Adrenal gland (tissue), 12 donors: ENCODE results near the gene SLC15A3. TPM values are rescaled to one million over a fixed set of nuclear protein-coding genes. Genes with fewer than 3 reads are reported as not detected.

Experiments used
- DNase-seq, 7 donors: peaks; one replicate each; pipeline ENCODE4 v3.0.0-alpha.2; 2019 to 2020
- H3K27ac ChIP-seq, 5 donors: fragments of 200-600 bp; sonication (generic) in 4 of 5; 1 replicate in 3 of 5; 2 replicates in 2 of 5; pipeline versions ENCODE4 v1.5.1 to v1.8.0; 2016 to 2020; ENCODE audit warnings: mild to moderate bottlenecking in 1 of 5
- H3K27me3 ChIP-seq: fragments of 200-600 bp; 2 replicates; pipeline ENCODE4 v1.8.0; 2021
- H3K36me3 ChIP-seq, 2 donors: fragments of 200-600 bp; replicated peaks in 1 of 2; 1 replicate in 1 of 2; 2 replicates in 1 of 2; pipeline versions ENCODE4 v1.5.1 to v1.8.0; 2018 to 2022
- H3K4me1 ChIP-seq, 2 donors: fragments of 200-600 bp; replicated peaks in 1 of 2; 1 replicate in 1 of 2; 2 replicates in 1 of 2; pipeline versions ENCODE4 v1.5.1 to v1.8.0; 2018 to 2021
- H3K4me3 ChIP-seq, 4 donors: fragments of 200-600 bp; sonication (generic) in 3 of 4; one replicate each; pipeline ENCODE4 v1.5.1; 2016 to 2018
- H3K9me3 ChIP-seq, 3 donors: fragments of 200-600 bp; sonication (generic) in 1 of 3; replicated peaks in 1 of 3; 1 replicate in 2 of 3; 2 replicates in 1 of 3; pipeline versions ENCODE4 v1.5.1 to v1.8.0; 2016 to 2021
- POLR2A ChIP-seq, 2 donors: fragments of 450-650 bp; IDR thresholded peaks; one replicate each; pipeline ENCODE4 v1.6.1; 2017; ENCODE audit warnings: antibody characterized with exemption in 2 of 2, mild to moderate bottlenecking in 2 of 2, moderate library complexity in 1 of 2
- WGBS, 4 donors: extraction: QIAGEN DNeasy Blood & Tissue Kit in 2 of 4; methylation state at CpG; one replicate each; pipeline versions ENCODE4 v1.1.5 to v1.1.7; 2013 to 2017; 5-methylcytosine and 5-hydroxymethylcytosine counted together
- intact Hi-C, 2 donors: fragments of 100-400 bp; cut with DNase I; formaldehyde crosslinking; loops; one replicate each; pipeline versions ENCODE4 v1.14.1 to v1.15.0; 2022 to 2023
- polyA plus RNA-seq, 3 donors: library from polyadenylated mRNA; stranded (reverse); fragments of 200-250 nt in 2 of 3; fragments of 350-450 nt in 1 of 3; fragmentation: Illumina TruSeq in 1 of 3; extraction: RNeasy Lipid Tissue Mini Kit (QIAGEN cat#74804) in 1 of 3; gene quantifications; one replicate each; pipeline ENCODE4 v1.2.3, GENCODE V29; 2013 to 2014
- total RNA-seq, 9 donors: library from RNA; depleted of rRNA in 4 of 9; stranded (reverse); fragments of >200 nt in 4 of 9; fragments of 120-200 nt in 1 of 9; fragmentation: NEBNext Ultra II Directional in 1 of 9; extraction: Animal tissue kit (Norgen Biotek cat#: 25700) in 1 of 9; gene quantifications; one replicate each; pipeline versions ENCODE4 v1.1.0 to v1.2.4, GENCODE V29; 2013 to 2023
- TF ChIP-seq, protein P1 (sequence below), 6 experiments: fragments of 450-650 bp in 4 of 6; fragments of 200-600 bp in 2 of 6; sonication (generic) in 1 of 6; IDR thresholded peaks; 1 replicate in 5 of 6; 2 replicates in 1 of 6; pipeline versions ENCODE4 v1.5.1 to v1.8.0; 2016 to 2021; ENCODE audit warnings: antibody characterized with exemption in 6 of 6, mild to moderate bottlenecking in 2 of 6, moderate library complexity in 1 of 6
- donor health status: healthy with polysubstance abuse.
- donor health status: Bipolar disorder and iron deficiency.
- donor health status: DM: yes; HTN: yes; CAD: no.
- donor health status: DM: no; HTN: no; CAD: no.
- donor health status: DM: no; HTN: no; CAD: no.
- donor health status: DM: yes; HTN: yes; CAD: no.

Gene SLC15A3
- total and polyA plus RNA-seq, 12 donors = 6.7 to 57.7 (median 31.0) TPM

DNA sequence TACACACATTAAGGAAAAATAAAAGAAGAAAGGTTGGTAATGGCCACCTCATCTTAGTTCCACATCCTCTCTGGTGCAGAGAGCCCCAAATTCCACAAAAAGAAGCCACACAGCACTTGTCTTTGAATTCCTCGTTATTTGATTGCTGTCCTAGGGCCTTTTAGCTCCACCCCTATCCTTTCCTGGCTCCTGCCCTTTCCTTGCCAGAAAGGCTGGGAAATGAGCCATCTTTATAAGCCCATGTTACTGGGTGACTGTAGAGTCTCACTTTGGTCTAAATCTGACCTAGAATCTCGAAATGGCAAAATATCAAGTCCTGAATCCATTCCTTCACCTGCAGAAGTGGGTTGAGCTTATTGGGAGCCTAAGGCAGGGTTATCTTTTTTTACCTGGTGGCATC, 32.0 kb downstream of the SLC15A3 start:
- no peak overlapping the region for H3K4me3 ChIP-seq
- H3K4me1 ChIP-seq = peaks cover 30 to 57% of the 10 kb centered on the region in 2 donors
- intact Hi-C loops = no loop called here
- peak overlapping the region in 1 of 5 donors; percentile 20 for H3K27ac ChIP-seq
- no peaks in the 10 kb centered on the region for H3K9me3 ChIP-seq
- TF ChIP-seq POLR2A (IDR thresholded peaks at IDR 0.05) = no peak
- TF ChIP-seq, protein P1, sequence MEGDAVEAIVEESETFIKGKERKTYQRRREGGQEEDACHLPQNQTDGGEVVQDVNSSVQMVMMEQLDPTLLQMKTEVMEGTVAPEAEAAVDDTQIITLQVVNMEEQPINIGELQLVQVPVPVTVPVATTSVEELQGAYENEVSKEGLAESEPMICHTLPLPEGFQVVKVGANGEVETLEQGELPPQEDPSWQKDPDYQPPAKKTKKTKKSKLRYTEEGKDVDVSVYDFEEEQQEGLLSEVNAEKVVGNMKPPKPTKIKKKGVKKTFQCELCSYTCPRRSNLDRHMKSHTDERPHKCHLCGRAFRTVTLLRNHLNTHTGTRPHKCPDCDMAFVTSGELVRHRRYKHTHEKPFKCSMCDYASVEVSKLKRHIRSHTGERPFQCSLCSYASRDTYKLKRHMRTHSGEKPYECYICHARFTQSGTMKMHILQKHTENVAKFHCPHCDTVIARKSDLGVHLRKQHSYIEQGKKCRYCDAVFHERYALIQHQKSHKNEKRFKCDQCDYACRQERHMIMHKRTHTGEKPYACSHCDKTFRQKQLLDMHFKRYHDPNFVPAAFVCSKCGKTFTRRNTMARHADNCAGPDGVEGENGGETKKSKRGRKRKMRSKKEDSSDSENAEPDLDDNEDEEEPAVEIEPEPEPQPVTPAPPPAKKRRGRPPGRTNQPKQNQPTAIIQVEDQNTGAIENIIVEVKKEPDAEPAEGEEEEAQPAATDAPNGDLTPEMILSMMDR (IDR thresholded peaks at IDR 0.05) = no peak
- H3K27me3 ChIP-seq = no peaks in the 10 kb centered on the region
- peak in 6 of 7 donors; percentile 50 to 69 (median 58) for DNase-seq
- peaks cover 0 to 34% of the 10 kb centered on the region in 2 donors for H3K36me3 ChIP-seq
- 35 to 50% (median 35%) methylated on average over 2 of the region's 2 CpGs for WGBS, 4 donors

DNA sequence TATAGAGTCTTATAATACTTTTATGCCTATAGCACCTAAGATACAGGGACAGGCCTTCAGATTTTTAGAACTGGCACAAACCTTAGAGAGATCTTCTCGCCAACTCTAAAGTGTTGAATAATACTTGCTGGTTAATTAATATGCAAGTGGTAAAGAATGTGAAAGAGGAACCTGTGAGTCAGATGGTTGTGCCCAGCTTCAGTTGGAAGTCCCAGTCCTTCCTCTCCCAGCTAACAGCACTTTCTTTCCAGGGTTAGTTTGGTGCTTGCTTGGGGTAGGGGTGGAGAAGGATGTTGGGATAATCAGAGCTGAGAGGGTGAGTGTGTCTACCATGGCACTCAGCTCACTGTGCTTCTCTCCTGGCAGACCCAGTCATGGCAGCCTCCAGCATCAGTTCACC, 32.7 kb downstream of the SLC15A3 start:
- TF ChIP-seq, protein P1 (IDR thresholded peaks at IDR 0.05) = no peak
- no peak for TF ChIP-seq POLR2A (IDR thresholded peaks at IDR 0.05)
- H3K4me1 ChIP-seq = peaks cover 24 to 54% of the 10 kb centered on the region in 2 donors
- 81 to 86% (median 84%) methylated on average over 1 of the region's 1 CpG for WGBS, 4 donors

DNA sequence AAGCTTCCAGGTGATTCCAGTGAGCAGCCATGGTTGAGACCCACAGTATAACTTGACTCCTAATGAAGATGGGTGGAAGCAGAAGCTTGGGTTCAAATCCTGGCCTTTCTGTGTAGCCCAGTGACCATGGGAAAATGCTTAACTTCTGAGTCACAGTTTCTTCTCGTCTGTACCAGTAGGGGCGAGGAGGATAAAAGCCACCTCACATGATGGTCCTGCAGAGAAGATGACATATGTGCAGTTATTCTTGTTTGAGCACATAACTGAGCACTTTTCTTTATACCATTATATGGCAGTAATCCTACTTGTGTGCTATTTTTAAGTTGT, 33.1 kb downstream of the SLC15A3 start:
- Histone ChIP-seq H3K4me3 (no peak overlapping the region), H3K4me1 (peaks cover 21 to 50% of the 10 kb centered on the region in 2 donors), H3K36me3 (peaks cover 0 to 34% of the 10 kb centered on the region in 2 donors), H3K27me3 (no peaks in the 10 kb centered on the region), H3K9me3 (no peaks in the 10 kb centered on the region), H3K27ac (no peak overlapping the region)
- no peak for DNase-seq
- WGBS, 4 donors = 40 to 52% (median 44%) methylated on average over 2 of the region's 2 CpGs
- TF ChIP-seq POLR2A (IDR thresholded peaks at IDR 0.05) = no peak
- TF ChIP-seq, protein P1 (IDR thresholded peaks at IDR 0.05) = no peak
- intact Hi-C loops = no loop called here

More for the DNA sequence above, 32.7 kb downstream of the SLC15A3 start:
- intact Hi-C loops = no loop called here
- H3K4me3 ChIP-seq = no peak overlapping the region
- peaks cover 0 to 34% of the 10 kb centered on the region in 2 donors for H3K36me3 ChIP-seq
- H3K27me3 ChIP-seq = no peaks in the 10 kb centered on the region
- no peaks in the 10 kb centered on the region for H3K9me3 ChIP-seq
- peak overlapping the region in 2 of 5 donors; percentile 15 to 20 for H3K27ac ChIP-seq
- no peak for DNase-seq

DNA sequence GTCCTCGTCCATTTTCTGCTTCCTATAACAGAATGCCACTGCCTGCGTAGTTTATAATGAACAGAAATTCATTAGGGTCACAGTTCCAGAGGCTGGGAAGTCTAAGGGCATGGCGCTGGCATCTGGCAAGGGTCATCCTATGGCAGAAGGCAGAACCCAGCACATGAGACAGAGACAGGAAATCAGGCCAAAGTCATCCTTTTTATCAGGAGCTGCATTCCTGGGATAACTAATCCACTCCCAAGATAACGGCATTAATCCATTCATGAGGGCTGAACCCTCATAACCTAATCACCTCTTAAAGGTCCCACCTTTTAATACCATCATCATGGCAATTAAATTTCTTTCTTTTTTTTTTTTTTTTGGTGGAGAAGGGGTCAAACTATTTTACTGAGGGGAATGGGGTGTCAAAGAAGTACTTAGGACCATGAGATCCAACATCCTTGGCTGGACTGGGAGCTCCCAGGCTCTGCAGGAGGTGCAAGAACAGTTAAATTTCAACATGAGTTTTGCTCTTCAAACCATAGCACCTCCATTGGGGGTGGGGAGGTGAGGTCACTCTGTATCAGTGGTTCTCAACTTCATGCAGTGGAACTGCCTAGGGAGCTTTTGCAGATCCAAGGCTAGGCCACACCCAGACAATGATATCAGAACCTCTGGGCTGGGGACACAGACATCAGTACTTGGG, 33.6 kb downstream of the SLC15A3 start:
- Histone ChIP-seq H3K36me3 (peaks cover 0 to 34% of the 10 kb centered on the region in 2 donors), H3K27ac (no peak overlapping the region), H3K9me3 (no peaks in the 10 kb centered on the region), H3K4me1 (peaks cover 19 to 49% of the 10 kb centered on the region in 2 donors), H3K4me3 (no peak overlapping the region), H3K27me3 (no peaks in the 10 kb centered on the region)
- DNase-seq = peak in 1 of 7 donors; percentile 48
- WGBS, 4 donors = 75 to 82% (median 79%) methylated on average over 4 of the region's 4 CpGs
- no peak for TF ChIP-seq POLR2A (IDR thresholded peaks at IDR 0.05)
- TF ChIP-seq, protein P1 (IDR thresholded peaks at IDR 0.05) = no peak
- intact Hi-C loops = no loop called here
